Stimulated activated CD8-positive, alpha-beta memory T cell treated with anti-CD3 and anti-CD28 coated beads, Interleukin-4, amount 100 ng/mL, for 1 hour (primary cell): ENCODE results near the gene PTH2.
"Not testable (repeated sequence)": the region's sequence is repeated elsewhere in the genome, so short reads cannot be mapped to it uniquely, and the experiment has no call there.

ENCODE experiments used
- DNase-seq, 2 donors: peaks; one replicate each; pipeline ENCODE4 v3.0.0-alpha.2; 2020; ENCODE audit warnings: low read depth in 2 of 2, low spot score in 1 of 2

PTH2 gene

GRCh38 chr19:49390131-49390928 is 32.9 kb downstream of the PTH2 start:
- no peak for DNase-seq

- no peak for DNase-seq
These were observed 33.8 kb downstream of the PTH2 start for GRCh38 chr19:49389406-49389805.

- peak; percentile 49 to 82 for DNase-seq
These were observed 35.3 kb downstream of the PTH2 start, which contains the start of gene KASH5 for GRCh38 chr19:49387936-49388372. TSS of gene KASH5 (plus strand) at chr19:49388249. CDS start at chr19:49390884, 2,635 bp downstream.

- DNase-seq: no peak
These were observed 39.6 kb downstream of the PTH2 start for GRCh38 chr19:49383599-49383998.

GRCh38 chr19:49382639-49383038 is 40.6 kb downstream of the PTH2 start:
- DNase-seq: no peak

- no peak for DNase-seq
These were observed 42.9 kb downstream of the PTH2 start for GRCh38 chr19:49380391-49380790.

- DNase-seq: no peak
These were observed 44.7 kb downstream of the PTH2 start for GRCh38 chr19:49378512-49378911.

GRCh38 chr19:49374665-49375434 is 48.4 kb downstream of the PTH2 start:
- DNase-seq: no peak

GRCh38 chr19:49373174-49373573 is 50.1 kb downstream of the PTH2 start:
- not testable (repeated sequence) for DNase-seq
